ENCODE measurements around the gene PTCH2. TPM values are rescaled to one million over a fixed set of nuclear protein-coding genes. Genes with fewer than 3 reads are reported as not detected.

PTCH2 gene
- total and polyA plus RNA-seq, 2 of the 13 experiments (the other 11 are each of a cell fraction or from before 2014, with no cell fraction given) = 0.60 to 1.5 TPM

DNA sequence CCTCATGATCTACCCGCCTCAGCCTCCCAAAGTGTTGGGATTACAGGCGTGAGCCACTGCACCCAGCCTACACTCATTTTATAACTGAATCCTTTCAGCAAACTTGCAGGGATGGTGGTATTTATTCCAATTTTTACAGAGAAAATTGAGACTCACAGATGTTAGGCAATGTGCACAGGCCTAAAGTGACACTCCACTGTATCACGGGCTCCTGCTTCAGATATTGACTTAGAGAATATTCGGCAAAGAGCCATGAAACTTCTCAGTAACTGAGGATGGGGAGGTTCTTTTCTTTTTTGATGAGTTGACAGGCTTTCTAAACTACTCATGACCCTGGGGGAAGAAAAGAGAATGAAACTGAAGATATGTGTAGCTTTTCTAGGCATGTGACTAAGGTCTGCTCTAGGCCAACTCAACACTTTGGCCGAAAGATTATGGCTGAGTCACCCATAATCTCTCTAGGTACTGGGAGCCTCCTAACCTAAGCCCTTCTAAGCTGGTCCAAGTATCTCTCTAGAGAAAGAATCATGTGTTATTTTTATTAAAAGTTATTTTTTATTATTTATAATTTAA lies 19.9 kb upstream of the PTCH2 start:
- in situ Hi-C loops (cut with HindIII; ENCODE audit: extremely low pct_ligation_motif_present, low pct_unique_long_range_greater_than_20kb) (no loop called here), intact Hi-C loops (cut with micrococcal nuclease; ENCODE audit: unreplicated experiment) (no loop called here)
- BruUV-seq (replicated peaks) = no TSS peak
- Histone ChIP-seq H3K4me1 (ENCODE audit: insufficient read depth, low read length) (no peaks in the 10 kb centered on the region), H2AFZ (ENCODE audit: low read length) (no peak overlapping the region), H3K36me3 (replicated peaks in 1 of 2; ENCODE audit: control insufficient read depth in 1 of 2, insufficient read depth in 2 of 2, low read length in 2 of 2) (peaks cover 0 to 5% of the 10 kb centered on the region in 2 experiments; a peak in 2 of 5 replicates), H3K27me3 (ENCODE audit: control insufficient read depth in 1 of 2, insufficient read depth in 2 of 2, low read length in 2 of 2) (no peaks in the 10 kb centered on the region), H3K4me2 (ENCODE audit: low read depth, low read length) (no peak overlapping the region), H3K27ac (ENCODE audit: extremely low read length, insufficient read depth, low read length) (no peak overlapping the region), H3K4me3 (replicated peaks in 1 of 3; ENCODE audit: insufficient read depth in 1 of 3, low read depth in 2 of 3, low read length in 3 of 3) (no peak overlapping the region), H3K79me2 (ENCODE audit: insufficient read depth, low read length) (no peaks in the 10 kb centered on the region), H4K20me1 (ENCODE audit: insufficient read depth, low read length) (no peaks in the 10 kb centered on the region), H3K9me3 (ENCODE audit: low read length) (no peaks in the 10 kb centered on the region), H3K9ac (ENCODE audit: insufficient read depth, low read depth, low read length) (no peak overlapping the region)
- POLR2A ChIA-PET = no interaction called here
- DNase-seq (ENCODE audit: low spot score) (no peak), ATAC-seq (no peak), FAIRE-seq (no peak)
- 98% methylated on average over 5 of the region's 5 CpGs for WGBS (ENCODE audit: low lambda C conversion rate)
- CTCF ChIA-PET (ENCODE audit: low intra/inter-chr PET ratio, low total read pairs) = no interaction called here
- TF ChIP-seq, protein P1, sequence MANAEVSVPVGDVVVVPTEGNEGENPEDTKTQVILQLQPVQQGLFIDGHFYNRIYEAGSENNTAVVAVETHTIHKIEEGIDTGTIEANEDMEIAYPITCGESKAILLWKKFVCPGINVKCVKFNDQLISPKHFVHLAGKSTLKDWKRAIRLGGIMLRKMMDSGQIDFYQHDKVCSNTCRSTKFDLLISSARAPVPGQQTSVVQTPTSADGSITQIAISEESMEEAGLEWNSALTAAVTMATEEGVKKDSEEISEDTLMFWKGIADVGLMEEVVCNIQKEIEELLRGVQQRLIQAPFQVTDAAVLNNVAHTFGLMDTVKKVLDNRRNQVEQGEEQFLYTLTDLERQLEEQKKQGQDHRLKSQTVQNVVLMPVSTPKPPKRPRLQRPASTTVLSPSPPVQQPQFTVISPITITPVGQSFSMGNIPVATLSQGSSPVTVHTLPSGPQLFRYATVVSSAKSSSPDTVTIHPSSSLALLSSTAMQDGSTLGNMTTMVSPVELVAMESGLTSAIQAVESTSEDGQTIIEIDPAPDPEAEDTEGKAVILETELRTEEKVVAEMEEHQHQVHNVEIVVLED (CRISPR knock-in tag; IDR thresholded peaks at IDR 0.05; ENCODE audit: borderline replicate concordance) = no peak
- TF ChIP-seq, protein P2, sequence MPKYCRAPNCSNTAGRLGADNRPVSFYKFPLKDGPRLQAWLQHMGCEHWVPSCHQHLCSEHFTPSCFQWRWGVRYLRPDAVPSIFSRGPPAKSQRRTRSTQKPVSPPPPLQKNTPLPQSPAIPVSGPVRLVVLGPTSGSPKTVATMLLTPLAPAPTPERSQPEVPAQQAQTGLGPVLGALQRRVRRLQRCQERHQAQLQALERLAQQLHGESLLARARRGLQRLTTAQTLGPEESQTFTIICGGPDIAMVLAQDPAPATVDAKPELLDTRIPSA (CRISPR knock-in tag; IDR thresholded peaks at IDR 0.05; ENCODE audit: borderline replicate concordance) = no peak
- no peak for TF ChIP-seq SAFB2 (CRISPR knock-in tag; IDR thresholded peaks at IDR 0.05; ENCODE audit: borderline replicate concordance, low read depth)
- TF ChIP-seq ZNF567 (CRISPR knock-in tag; IDR thresholded peaks at IDR 0.05; ENCODE audit: borderline replicate concordance) = no peak
- no peak for TF ChIP-seq FOXA3 (CRISPR knock-in tag; IDR thresholded peaks at IDR 0.05)
- TF ChIP-seq, protein P3, sequence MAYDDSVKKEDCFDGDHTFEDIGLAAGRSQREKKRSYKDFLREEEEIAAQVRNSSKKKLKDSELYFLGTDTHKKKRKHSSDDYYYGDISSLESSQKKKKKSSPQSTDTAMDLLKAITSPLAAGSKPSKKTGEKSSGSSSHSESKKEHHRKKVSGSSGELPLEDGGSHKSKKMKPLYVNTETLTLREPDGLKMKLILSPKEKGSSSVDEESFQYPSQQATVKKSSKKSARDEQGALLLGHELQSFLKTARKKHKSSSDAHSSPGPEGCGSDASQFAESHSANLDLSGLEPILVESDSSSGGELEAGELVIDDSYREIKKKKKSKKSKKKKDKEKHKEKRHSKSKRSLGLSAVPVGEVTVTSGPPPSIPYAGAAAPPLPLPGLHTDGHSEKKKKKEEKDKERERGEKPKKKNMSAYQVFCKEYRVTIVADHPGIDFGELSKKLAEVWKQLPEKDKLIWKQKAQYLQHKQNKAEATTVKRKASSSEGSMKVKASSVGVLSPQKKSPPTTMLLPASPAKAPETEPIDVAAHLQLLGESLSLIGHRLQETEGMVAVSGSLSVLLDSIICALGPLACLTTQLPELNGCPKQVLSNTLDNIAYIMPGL (CRISPR knock-in tag; IDR thresholded peaks at IDR 0.05; ENCODE audit: borderline replicate concordance in 1 of 2, low read depth in 1 of 2) = no peak
- no peak for TF ChIP-seq ZNF614 (CRISPR knock-in tag; IDR thresholded peaks at IDR 0.05; ENCODE audit: borderline replicate concordance)
- TF ChIP-seq, protein P4, sequence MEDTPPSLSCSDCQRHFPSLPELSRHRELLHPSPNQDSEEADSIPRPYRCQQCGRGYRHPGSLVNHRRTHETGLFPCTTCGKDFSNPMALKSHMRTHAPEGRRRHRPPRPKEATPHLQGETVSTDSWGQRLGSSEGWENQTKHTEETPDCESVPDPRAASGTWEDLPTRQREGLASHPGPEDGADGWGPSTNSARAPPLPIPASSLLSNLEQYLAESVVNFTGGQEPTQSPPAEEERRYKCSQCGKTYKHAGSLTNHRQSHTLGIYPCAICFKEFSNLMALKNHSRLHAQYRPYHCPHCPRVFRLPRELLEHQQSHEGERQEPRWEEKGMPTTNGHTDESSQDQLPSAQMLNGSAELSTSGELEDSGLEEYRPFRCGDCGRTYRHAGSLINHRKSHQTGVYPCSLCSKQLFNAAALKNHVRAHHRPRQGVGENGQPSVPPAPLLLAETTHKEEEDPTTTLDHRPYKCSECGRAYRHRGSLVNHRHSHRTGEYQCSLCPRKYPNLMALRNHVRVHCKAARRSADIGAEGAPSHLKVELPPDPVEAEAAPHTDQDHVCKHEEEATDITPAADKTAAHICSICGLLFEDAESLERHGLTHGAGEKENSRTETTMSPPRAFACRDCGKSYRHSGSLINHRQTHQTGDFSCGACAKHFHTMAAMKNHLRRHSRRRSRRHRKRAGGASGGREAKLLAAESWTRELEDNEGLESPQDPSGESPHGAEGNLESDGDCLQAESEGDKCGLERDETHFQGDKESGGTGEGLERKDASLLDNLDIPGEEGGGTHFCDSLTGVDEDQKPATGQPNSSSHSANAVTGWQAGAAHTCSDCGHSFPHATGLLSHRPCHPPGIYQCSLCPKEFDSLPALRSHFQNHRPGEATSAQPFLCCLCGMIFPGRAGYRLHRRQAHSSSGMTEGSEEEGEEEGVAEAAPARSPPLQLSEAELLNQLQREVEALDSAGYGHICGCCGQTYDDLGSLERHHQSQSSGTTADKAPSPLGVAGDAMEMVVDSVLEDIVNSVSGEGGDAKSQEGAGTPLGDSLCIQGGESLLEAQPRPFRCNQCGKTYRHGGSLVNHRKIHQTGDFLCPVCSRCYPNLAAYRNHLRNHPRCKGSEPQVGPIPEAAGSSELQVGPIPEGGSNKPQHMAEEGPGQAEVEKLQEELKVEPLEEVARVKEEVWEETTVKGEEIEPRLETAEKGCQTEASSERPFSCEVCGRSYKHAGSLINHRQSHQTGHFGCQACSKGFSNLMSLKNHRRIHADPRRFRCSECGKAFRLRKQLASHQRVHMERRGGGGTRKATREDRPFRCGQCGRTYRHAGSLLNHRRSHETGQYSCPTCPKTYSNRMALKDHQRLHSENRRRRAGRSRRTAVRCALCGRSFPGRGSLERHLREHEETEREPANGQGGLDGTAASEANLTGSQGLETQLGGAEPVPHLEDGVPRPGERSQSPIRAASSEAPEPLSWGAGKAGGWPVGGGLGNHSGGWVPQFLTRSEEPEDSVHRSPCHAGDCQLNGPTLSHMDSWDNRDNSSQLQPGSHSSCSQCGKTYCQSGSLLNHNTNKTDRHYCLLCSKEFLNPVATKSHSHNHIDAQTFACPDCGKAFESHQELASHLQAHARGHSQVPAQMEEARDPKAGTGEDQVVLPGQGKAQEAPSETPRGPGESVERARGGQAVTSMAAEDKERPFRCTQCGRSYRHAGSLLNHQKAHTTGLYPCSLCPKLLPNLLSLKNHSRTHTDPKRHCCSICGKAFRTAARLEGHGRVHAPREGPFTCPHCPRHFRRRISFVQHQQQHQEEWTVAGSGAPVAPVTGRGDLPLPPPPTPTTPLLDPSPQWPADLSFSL (CRISPR knock-in tag; IDR thresholded peaks at IDR 0.05) = no peak
- TF ChIP-seq HNRNPK (IDR thresholded peaks at IDR 0.05; ENCODE audit: low read depth, low read length, poor library complexity, severe bottlenecking) = no peak
- no peak for TF ChIP-seq RFXAP (CRISPR knock-in tag; IDR thresholded peaks at IDR 0.05; ENCODE audit: borderline replicate concordance)
- no peak for TF ChIP-seq NCOR1 (IDR thresholded peaks at IDR 0.05; ENCODE audit: borderline replicate concordance, low read length)
- TF ChIP-seq ZNF816 (CRISPR knock-in tag; IDR thresholded peaks at IDR 0.05; ENCODE audit: borderline replicate concordance) = no peak
- TF ChIP-seq NKX3-1 (CRISPR knock-in tag; IDR thresholded peaks at IDR 0.05) = no peak

All from HepG2 (cell line).